ENCODE results near the gene TARBP1.
"Not testable (repeated sequence)": the region's sequence is repeated elsewhere in the genome, so short reads cannot be mapped to it uniquely, and the experiment has no call there.

Gene TARBP1

GRCh38 chr1:234434706-234435105 is 44.3 kb downstream of the TARBP1 start:
- DNase-seq, result no peak

GRCh38 chr1:234433563-234434285 is 45.3 kb downstream of the TARBP1 start:
- DNase-seq, result no peak

GRCh38 chr1:234431255-234431654 is 47.7 kb downstream of the TARBP1 start:
- no peak for DNase-seq

GRCh38 chr1:234430691-234431090 is 48.3 kb downstream of the TARBP1 start:
- DNase-seq, result no peak

GRCh38 chr1:234429434-234429806 is 49.6 kb downstream of the TARBP1 start:
- DNase-seq, result no peak

GRCh38 chr1:234427950-234428646 is 50.9 kb downstream of the TARBP1 start:
- DNase-seq, result no peak

- no peak for DNase-seq
These were observed 65.0 kb downstream of the TARBP1 start for GRCh38 chr1:234413990-234414389.

- no peak for DNase-seq
These were observed 65.5 kb downstream of the TARBP1 start for GRCh38 chr1:234413485-234413884.

- DNase-seq, result no peak
These were observed 66.1 kb downstream of the TARBP1 start for GRCh38 chr1:234412830-234413229.

- DNase-seq, result no peak
These were observed 69.7 kb downstream of the TARBP1 start for GRCh38 chr1:234409328-234409727.

- DNase-seq, result no peak
These were observed 70.2 kb downstream of the TARBP1 start for GRCh38 chr1:234408757-234409156.

GRCh38 chr1:234406871-234407270 is 72.1 kb downstream of the TARBP1 start:
- DNase-seq, result no peak

- no peak for DNase-seq
These were observed 73.3 kb downstream of the TARBP1 start for GRCh38 chr1:234405676-234406075.

- DNase-seq, result no peak
These were observed 76.0 kb downstream of the TARBP1 start for GRCh38 chr1:234402939-234403338.

GRCh38 chr1:234401658-234402057 is 77.3 kb downstream of the TARBP1 start:
- DNase-seq, result no peak

GRCh38 chr1:234400773-234401172 is 78.2 kb downstream of the TARBP1 start:
- DNase-seq, result no peak

GRCh38 chr1:234399515-234399914 is 79.5 kb downstream of the TARBP1 start:
- DNase-seq, result not testable (repeated sequence)

- DNase-seq, result no peak
These were observed 80.1 kb downstream of the TARBP1 start for GRCh38 chr1:234398849-234399381.

GRCh38 chr1:234397732-234398131 is 81.2 kb downstream of the TARBP1 start:
- no peak for DNase-seq

- no peak for DNase-seq
These were observed 82.1 kb downstream of the TARBP1 start for GRCh38 chr1:234396871-234397270.

- no peak for DNase-seq
These were observed 82.9 kb downstream of the TARBP1 start for GRCh38 chr1:234396092-234396491.

- DNase-seq, result no peak
These were observed 83.7 kb downstream of the TARBP1 start for GRCh38 chr1:234395297-234395696.

- no peak for DNase-seq
These were observed 85.8 kb downstream of the TARBP1 start for GRCh38 chr1:234393190-234393589.

GRCh38 chr1:234388094-234388493 is 90.9 kb downstream of the TARBP1 start:
- no peak for DNase-seq
